NCI-H1105 (cell line): ENCODE data around the gene MICALL2.

Source experiments
- DNase-seq: peaks from one replicate; lab custom pipeline; 2025; lab: John Stamatoyannopoulos, UW

MICALL2 gene

GRCh38 chr7:1394371-1394770 lies 64.9 kb downstream of the MICALL2 start:
- DNase-seq, result no peak

- DNase-seq, result no peak
Measured at GRCh38 chr7:1393421-1393820, 65.8 kb downstream of the MICALL2 start.

- DNase-seq, result no peak
Measured at GRCh38 chr7:1392556-1392955, 66.7 kb downstream of the MICALL2 start.

GRCh38 chr7:1391449-1391848 lies 67.8 kb downstream of the MICALL2 start:
- no peak for DNase-seq

- no peak for DNase-seq
Measured at GRCh38 chr7:1388703-1389335, 70.5 kb downstream of the MICALL2 start.

- no peak for DNase-seq
Measured at GRCh38 chr7:1388021-1388702, 71.1 kb downstream of the MICALL2 start.

GRCh38 chr7:1387261-1387660 lies 72.0 kb downstream of the MICALL2 start:
- no peak for DNase-seq

- DNase-seq, result peak; percentile 70
Measured at GRCh38 chr7:1386623-1387220, 72.5 kb downstream of the MICALL2 start.

- peak; percentile 46 for DNase-seq
Measured at GRCh38 chr7:1385809-1386622, 73.3 kb downstream of the MICALL2 start.

- DNase-seq, result no peak
Measured at GRCh38 chr7:1385086-1385808, 74.0 kb downstream of the MICALL2 start.
